Calu3 (cell line): Measurements from ENCODE around the gene EPSTI1. TPM values are rescaled to one million over a fixed set of nuclear protein-coding genes. Genes with fewer than 3 reads are reported as not detected.

Source experiments
- BruUV-seq: library from RNA; stranded (reverse); fragments of 400-500 nt; replicated peaks from 2 replicates; lab custom pipeline; 2021; lab: Mats Ljungman, UMichigan
- CTCF ChIA-PET: fragments of 300-600 bp; sonication (Branson Sonifier 250); formaldehyde crosslinking; loops from one replicate; lab custom pipeline; 2022; ENCODE audit warnings: antibody characterized with exemption; lab: Charles Lee
- DNase-seq: peaks from one replicate; pipeline ENCODE4 v3.0.0; 2022
- H3K27ac Mint-ChIP-seq: one replicate; pipeline ENCODE4 v1.8.0; 2022; ENCODE audit warnings: mixed read lengths; ENCODE audit not compliant: unreplicated experiment
- H3K27me3 Mint-ChIP-seq: one replicate; pipeline ENCODE4 v1.8.0; 2022; ENCODE audit warnings: mixed read lengths; ENCODE audit not compliant: unreplicated experiment
- H3K36me3 Mint-ChIP-seq: one replicate; pipeline ENCODE4 v1.8.0; 2022; ENCODE audit warnings: mild to moderate bottlenecking, moderate library complexity, mixed read lengths; ENCODE audit not compliant: insufficient read depth, unreplicated experiment
- H3K4me1 Mint-ChIP-seq: one replicate; pipeline ENCODE4 v1.8.0; 2022; ENCODE audit warnings: mild to moderate bottlenecking, low read depth, mixed read lengths; ENCODE audit not compliant: unreplicated experiment
- H3K4me3 Mint-ChIP-seq: one replicate; pipeline ENCODE4 v1.8.0; 2022; ENCODE audit warnings: mild to moderate bottlenecking, low read depth, moderate library complexity, mixed read lengths; ENCODE audit not compliant: unreplicated experiment
- H3K9me3 Mint-ChIP-seq: one replicate; pipeline ENCODE4 v1.8.0; 2022; ENCODE audit warnings: low read depth, mixed read lengths; ENCODE audit not compliant: unreplicated experiment
- CTCF ChIP-seq: fragments of 200-600 bp; IDR thresholded peaks from one replicate; pipeline ENCODE4 v1.8.0; 2022; ENCODE audit warnings: antibody characterized with exemption; ENCODE audit not compliant: unreplicated experiment
- intact Hi-C: fragments of 100-400 bp; cut with micrococcal nuclease; formaldehyde crosslinking; loops from one replicate; pipeline ENCODE4 v1.10.0; 2022; ENCODE audit not compliant: unreplicated experiment
- total RNA-seq: library from RNA; stranded (reverse); gene quantifications from 2 replicates; pipeline ENCODE4 v1.2.3, GENCODE V29; 2022

EPSTI1 gene
- total RNA-seq, 1 experiment from 2014 or later, result 11.5 TPM

GRCh38 chr13:43003729-43004128, 11.7 kb upstream of the EPSTI1 start:
- Mint-ChIP-seq H3K27ac (no peak overlapping the region), H3K27me3 (no peaks in the 10 kb centered on the region), H3K9me3 (peaks cover 4% of the 10 kb centered on the region), H3K36me3 (no peaks in the 10 kb centered on the region), H3K4me3 (no peak overlapping the region), H3K4me1 (peaks cover 10% of the 10 kb centered on the region)
- TF ChIP-seq CTCF, result no peak
- no peak for DNase-seq
- CTCF ChIA-PET, result no interaction called here
- intact Hi-C loops, result no loop called here
- BruUV-seq, result no TSS peak

GRCh38 chr13:43003010-43003409, 11.0 kb upstream of the EPSTI1 start:
- no peak overlapping the region for H3K27ac Mint-ChIP-seq
- no TSS peak for BruUV-seq

GRCh38 chr13:43002021-43002420, 10.0 kb upstream of the EPSTI1 start:
- Mint-ChIP-seq H3K9me3 (peaks cover 4% of the 10 kb centered on the region), H3K36me3 (no peaks in the 10 kb centered on the region), H3K27ac (no peak overlapping the region), H3K4me1 (peaks cover 11% of the 10 kb centered on the region), H3K27me3 (no peaks in the 10 kb centered on the region), H3K4me3 (no peak overlapping the region)
- no TSS peak for BruUV-seq
- no peak for DNase-seq
- CTCF ChIA-PET, result no interaction called here
- intact Hi-C loops, result no loop called here
- no peak for TF ChIP-seq CTCF

More at GRCh38 chr13:43003010-43003409, 11.0 kb upstream of the EPSTI1 start:
- H3K4me3 Mint-ChIP-seq, result no peak overlapping the region
- CTCF ChIA-PET, result no interaction called here
- H3K36me3 Mint-ChIP-seq, result no peaks in the 10 kb centered on the region
- peaks cover 10% of the 10 kb centered on the region for H3K4me1 Mint-ChIP-seq
- no peak for DNase-seq
- peaks cover 4% of the 10 kb centered on the region for H3K9me3 Mint-ChIP-seq
- intact Hi-C loops, result no loop called here
- TF ChIP-seq CTCF, result no peak
- H3K27me3 Mint-ChIP-seq, result no peaks in the 10 kb centered on the region

- CTCF ChIA-PET, result no interaction called here
- intact Hi-C loops, result no loop called here
- TF ChIP-seq CTCF, result no peak
- Mint-ChIP-seq H3K27ac (no peak overlapping the region), H3K4me1 (peaks cover 18% of the 10 kb centered on the region), H3K4me3 (no peak overlapping the region), H3K27me3 (no peaks in the 10 kb centered on the region), H3K9me3 (peaks cover 4% of the 10 kb centered on the region), H3K36me3 (no peaks in the 10 kb centered on the region)
- no TSS peak for BruUV-seq
- no peak for DNase-seq
Observed at GRCh38 chr13:43000676-43001075, 8.6 kb upstream of the EPSTI1 start.
